T-helper 2 cell (primary cell): Measurements from ENCODE around the gene SUV39H2.
A peak's percentile ranks its signal among the peaks of the same experiment; 100 is the strongest.
"Not testable (repeated sequence)": the region's sequence is repeated elsewhere in the genome, so short reads cannot be mapped to it uniquely, and the experiment has no call there.

Experiments
- DNase-seq, 5 experiments: peaks; one replicate each; pipeline versions ENCODE4 v3.0.0 to v3.0.0-alpha.2; 2012 to 2022
- total RNA-seq, 2 donors: gene quantifications; one replicate each; lab custom pipeline; 2026; lab: John Stamatoyannopoulos, UW

Gene SUV39H2
- total RNA-seq: 2.2 to 4.1 reads per million in 2 donors

- peak; percentile 84 to 97 (median 88) for DNase-seq
Observed at GRCh38 chr10:14878266-14879123, at the start of gene SUV39H2. TSS of gene SUV39H2 (plus strand) at chr10:14878866. CDS start at chr10:14878889, 23 bp downstream.

- no peak for DNase-seq
Observed at GRCh38 chr10:14833106-14833505, 45.6 kb upstream of the SUV39H2 start.

GRCh38 chr10:14836208-14836607 lies 42.5 kb upstream of the SUV39H2 start:
- no peak for DNase-seq

GRCh38 chr10:14837003-14837756 lies 41.5 kb upstream of the SUV39H2 start:
- DNase-seq: no peak

- DNase-seq: peak; percentile 99
Observed at GRCh38 chr10:14837757-14838581, 40.7 kb upstream of the SUV39H2 start, which contains the start of the genes CDNF, HSPA14 and MSANTD7. TSS of gene CDNF (minus strand) at chr10:14838037. CDS start at chr10:14837946, 91 bp downstream. TSS of gene HSPA14 (plus strand) at chr10:14838306. CDS start at chr10:14838403, 97 bp downstream. TSS of gene MSANTD7 (plus strand) at chr10:14838306. CDS start at chr10:14842285, 3,979 bp downstream.

- peak in 3 of 5 experiments; percentile 4 to 35 (median 10) for DNase-seq
Observed at GRCh38 chr10:14838582-14839304, 39.9 kb upstream of the SUV39H2 start.

- DNase-seq: no peak
Observed at GRCh38 chr10:14839305-14839695, 39.4 kb upstream of the SUV39H2 start.

- DNase-seq: no peak
Observed at GRCh38 chr10:14840178-14840577, 38.5 kb upstream of the SUV39H2 start.

- DNase-seq: no peak
Observed at GRCh38 chr10:14843327-14843988, 35.2 kb upstream of the SUV39H2 start.

- peak in 1 of 5 experiments; percentile 7 for DNase-seq
Observed at GRCh38 chr10:14844948-14845347, 33.7 kb upstream of the SUV39H2 start.

- no peak for DNase-seq
Observed at GRCh38 chr10:14852236-14852635, 26.4 kb upstream of the SUV39H2 start.

GRCh38 chr10:14855453-14855852 lies 23.2 kb upstream of the SUV39H2 start:
- DNase-seq: no peak

- DNase-seq: no peak
Observed at GRCh38 chr10:14858338-14858960, 20.2 kb upstream of the SUV39H2 start.

GRCh38 chr10:14859043-14859442 lies 19.6 kb upstream of the SUV39H2 start:
- DNase-seq: no peak

GRCh38 chr10:14859775-14860174 lies 18.9 kb upstream of the SUV39H2 start:
- DNase-seq: no peak

GRCh38 chr10:14860791-14861190 lies 17.9 kb upstream of the SUV39H2 start:
- no peak for DNase-seq

- not testable (repeated sequence) for DNase-seq
Observed at GRCh38 chr10:14864466-14864865, 14.2 kb upstream of the SUV39H2 start.

GRCh38 chr10:14864871-14865270 lies 13.8 kb upstream of the SUV39H2 start:
- not testable (repeated sequence) for DNase-seq

- peak in 1 of 5 experiments; percentile 56 for DNase-seq
Observed at GRCh38 chr10:14873090-14873760, 5.4 kb upstream of the SUV39H2 start.

GRCh38 chr10:14875941-14876340 lies 2.7 kb upstream of the SUV39H2 start:
- no peak for DNase-seq
